ENCODE results near the gene FBXO42. TPM values are rescaled to one million over a fixed set of nuclear protein-coding genes. Genes with fewer than 3 reads are reported as not detected.

FBXO42 gene
- total and polyA plus RNA-seq, 12 donors = 12.4 to 26.6 (median 20.5) TPM

DNA sequence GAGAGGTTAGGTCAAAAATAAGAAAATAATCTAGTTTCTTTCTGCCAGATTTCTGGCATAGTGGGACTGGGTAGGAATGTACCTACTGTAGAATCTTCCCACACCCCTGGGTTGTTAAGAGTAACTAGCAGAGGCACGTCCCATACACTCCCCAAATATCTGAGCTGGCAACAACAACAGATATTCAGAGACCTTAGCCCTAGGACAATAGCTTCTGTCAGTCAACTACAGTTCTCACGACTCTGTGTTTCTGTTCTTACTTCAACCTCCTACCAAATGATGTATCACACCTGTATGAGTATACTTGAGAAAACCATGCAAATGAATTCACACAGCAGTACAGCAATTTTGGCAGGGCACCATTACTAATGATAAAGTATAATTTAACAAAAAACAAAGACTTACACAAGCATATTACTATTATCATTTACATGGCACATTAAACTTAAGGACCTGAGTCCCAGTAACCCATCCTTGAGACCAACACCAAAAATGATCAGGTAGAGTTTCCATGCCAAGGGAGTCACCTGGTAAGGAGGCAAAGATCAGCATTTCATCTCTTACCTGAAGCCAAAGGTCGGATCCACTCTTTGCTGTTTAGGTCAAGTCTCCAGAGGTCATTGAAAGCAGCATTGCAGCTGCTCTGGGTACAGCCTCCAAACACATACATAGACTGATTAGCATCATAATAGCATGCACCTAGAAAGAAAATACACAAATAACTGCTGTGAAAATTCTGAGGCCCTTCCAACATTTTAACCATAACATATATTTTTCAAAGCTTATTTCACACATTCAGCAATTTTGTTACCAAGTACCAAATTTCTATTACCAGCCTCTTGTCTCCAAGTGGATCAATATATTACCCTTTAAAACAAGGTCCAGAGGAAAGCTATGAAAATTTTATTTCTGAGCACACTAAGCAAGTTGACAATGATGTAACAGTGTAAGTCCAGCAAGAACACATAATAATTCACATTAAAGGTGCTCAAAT is 57.8 kb downstream of the FBXO42 start:
- DNase-seq (no peak), ATAC-seq (no peak)
- peaks cover 0 to 79% (median 0%) of the 10 kb centered on the region in 9 donors for H3K36me3 ChIP-seq
- no peak overlapping the region for H3K4me3 ChIP-seq
- H3K27ac ChIP-seq = peak overlapping the region in 3 of 10 donors; percentile 6 to 62 (median 54)
- peaks cover 6 to 41% (median 19%) of the 10 kb centered on the region in 9 donors for H3K4me1 ChIP-seq
- H3K27me3 ChIP-seq = no peaks in the 10 kb centered on the region
- intact Hi-C loops (cut with DNase I) = no loop called here
- H3K9me3 ChIP-seq = no peaks in the 10 kb centered on the region
- 61 to 74% methylated on average over 3 of the region's 3 CpGs for WGBS, 2 donors
- TF ChIP-seq, protein P1, sequence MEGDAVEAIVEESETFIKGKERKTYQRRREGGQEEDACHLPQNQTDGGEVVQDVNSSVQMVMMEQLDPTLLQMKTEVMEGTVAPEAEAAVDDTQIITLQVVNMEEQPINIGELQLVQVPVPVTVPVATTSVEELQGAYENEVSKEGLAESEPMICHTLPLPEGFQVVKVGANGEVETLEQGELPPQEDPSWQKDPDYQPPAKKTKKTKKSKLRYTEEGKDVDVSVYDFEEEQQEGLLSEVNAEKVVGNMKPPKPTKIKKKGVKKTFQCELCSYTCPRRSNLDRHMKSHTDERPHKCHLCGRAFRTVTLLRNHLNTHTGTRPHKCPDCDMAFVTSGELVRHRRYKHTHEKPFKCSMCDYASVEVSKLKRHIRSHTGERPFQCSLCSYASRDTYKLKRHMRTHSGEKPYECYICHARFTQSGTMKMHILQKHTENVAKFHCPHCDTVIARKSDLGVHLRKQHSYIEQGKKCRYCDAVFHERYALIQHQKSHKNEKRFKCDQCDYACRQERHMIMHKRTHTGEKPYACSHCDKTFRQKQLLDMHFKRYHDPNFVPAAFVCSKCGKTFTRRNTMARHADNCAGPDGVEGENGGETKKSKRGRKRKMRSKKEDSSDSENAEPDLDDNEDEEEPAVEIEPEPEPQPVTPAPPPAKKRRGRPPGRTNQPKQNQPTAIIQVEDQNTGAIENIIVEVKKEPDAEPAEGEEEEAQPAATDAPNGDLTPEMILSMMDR (IDR thresholded peaks at IDR 0.05) = no peak

DNA sequence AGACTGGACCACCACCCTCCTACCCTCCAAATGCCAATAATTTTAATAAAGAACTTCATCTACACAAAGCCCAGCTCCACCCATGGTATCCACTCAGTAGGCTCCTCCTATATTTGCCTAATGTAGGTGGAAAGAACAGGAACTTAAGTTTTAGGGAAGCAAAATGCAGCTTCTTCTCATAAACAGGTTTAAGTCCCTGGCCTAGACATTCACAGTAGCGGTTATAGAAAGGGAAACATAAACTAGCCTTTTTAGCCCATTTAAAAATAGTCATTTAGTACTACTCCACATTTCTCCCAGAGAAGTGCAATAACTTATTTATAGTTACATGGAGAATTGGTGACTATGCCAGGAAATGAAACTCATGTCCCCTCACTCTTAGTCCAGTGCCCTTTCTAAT is 58.7 kb downstream of the FBXO42 start:
- WGBS, 2 donors = 81 to 82% methylated on average over 1 of the region's 1 CpG
- Histone ChIP-seq H3K36me3 (peaks cover 0 to 88% (median 0%) of the 10 kb centered on the region in 9 donors), H3K27me3 (no peaks in the 10 kb centered on the region), H3K9me3 (no peaks in the 10 kb centered on the region), H3K4me1 (peaks cover 4 to 33% (median 19%) of the 10 kb centered on the region in 9 donors), H3K4me3 (no peak overlapping the region), H3K27ac (peak overlapping the region in 4 of 10 donors; percentile 6 to 62 (median 47))
- intact Hi-C loops (cut with DNase I) = no loop called here
- TF ChIP-seq, protein P1 (IDR thresholded peaks at IDR 0.05) = no peak
- ATAC-seq = peak in 5 of 8 donors; percentile 7 to 52 (median 27)
- DNase-seq = no peak

DNA sequence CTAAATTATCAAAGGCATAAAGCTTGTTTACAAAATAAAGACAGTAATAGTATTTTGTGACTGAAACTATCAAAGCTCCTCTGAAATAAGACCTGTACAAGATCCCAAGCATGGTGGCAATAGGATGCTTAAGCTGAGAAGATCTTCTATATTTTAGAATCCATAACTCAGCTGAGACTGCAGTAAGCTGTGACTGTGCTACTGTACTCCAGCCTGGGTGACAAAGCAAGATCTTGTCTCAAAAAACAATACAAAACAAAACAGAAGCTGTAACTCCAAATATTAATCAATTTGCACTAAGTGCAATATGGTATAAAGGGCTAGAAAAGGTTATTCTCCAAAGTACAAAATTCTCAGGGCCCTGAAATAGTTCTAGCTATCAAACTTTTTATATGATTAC is 59.5 kb downstream of the FBXO42 start:
- intact Hi-C loops (cut with DNase I) = no loop called here

DNA sequence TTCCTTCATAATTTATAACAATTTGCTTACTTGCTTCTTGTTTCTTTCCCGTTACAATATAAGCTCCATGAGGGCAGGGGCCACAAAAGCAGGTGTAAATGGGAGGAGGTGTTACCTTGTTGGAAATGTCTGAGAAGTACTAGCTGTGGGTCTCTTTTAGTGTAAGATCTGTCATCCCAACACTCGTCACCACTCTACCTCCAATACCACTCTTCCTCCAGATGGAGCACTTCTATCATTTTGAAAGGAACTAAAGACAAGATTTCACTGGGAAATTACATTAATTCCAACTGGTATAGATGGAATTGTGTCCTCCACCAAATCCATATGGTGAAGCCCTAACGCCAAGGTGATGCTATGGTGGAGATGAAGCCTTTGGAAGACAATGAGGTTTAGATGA is 62.3 kb downstream of the FBXO42 start:
- Histone ChIP-seq H3K4me3 (no peak overlapping the region), H3K9me3 (no peaks in the 10 kb centered on the region), H3K36me3 (peaks cover 0 to 83% (median 0%) of the 10 kb centered on the region in 9 donors), H3K27ac (no peak overlapping the region), H3K27me3 (no peaks in the 10 kb centered on the region), H3K4me1 (peaks cover 6 to 40% (median 19%) of the 10 kb centered on the region in 9 donors)
- intact Hi-C loops (cut with DNase I) = no loop called here
- ATAC-seq = no peak
- 90 to 94% methylated on average over 3 of the region's 3 CpGs for WGBS, 2 donors
- DNase-seq = no peak
- TF ChIP-seq, protein P1 (IDR thresholded peaks at IDR 0.05) = no peak

More for the DNA sequence above, 59.5 kb downstream of the FBXO42 start:
- no peaks in the 10 kb centered on the region for H3K27me3 ChIP-seq
- H3K9me3 ChIP-seq = no peaks in the 10 kb centered on the region
- peak overlapping the region in 2 of 10 donors; percentile 54 to 62 for H3K27ac ChIP-seq
- no peak for ATAC-seq
- DNase-seq = no peak
- peaks cover 4 to 36% (median 19%) of the 10 kb centered on the region in 9 donors for H3K4me1 ChIP-seq
- H3K4me3 ChIP-seq = no peak overlapping the region
- H3K36me3 ChIP-seq = peaks cover 0 to 91% (median 0%) of the 10 kb centered on the region in 9 donors
- TF ChIP-seq, protein P1 (IDR thresholded peaks at IDR 0.05) = no peak

All from heart right ventricle (tissue), 16 donors.